HepG2 (cell line): Measurements from ENCODE around the gene BEGAIN. TPM values are rescaled to one million over a fixed set of nuclear protein-coding genes. Genes with fewer than 3 reads are reported as not detected.

ENCODE experiments used
- ATAC-seq: fragments of 200-7000 bp; cut with Tn5 transposase; 3 replicates; pipeline ENCODE4 v1.9.1; 2020; ENCODE audit warnings: mild to moderate bottlenecking, moderate library complexity
- BruUV-seq: library from RNA; stranded (reverse); fragments of 400-500 nt; replicated peaks from 2 replicates; lab custom pipeline; 2021; lab: Mats Ljungman, UMichigan
- CTCF ChIA-PET: fragments of 300-600 bp; formaldehyde crosslinking; extraction: SDS; loops from one replicate; lab custom pipeline; 2021; ENCODE audit warnings: low total read pairs, inconsistent platforms, low intra/inter-chr PET ratio; lab: Yijun Ruan, JAX
- POLR2A ChIA-PET: fragments of 350-600 bp; sonication (Branson Sonifier 250); formaldehyde crosslinking; loops from one replicate; lab custom pipeline; 2020; ENCODE audit warnings: antibody characterized with exemption, inconsistent platforms; lab: Yijun Ruan, JAX
- DNase-seq: peaks from one replicate; pipeline ENCODE4 v3.0.0-alpha.2; 2015; ENCODE audit warnings: low spot score
- FAIRE-seq: peaks from 3 replicates; lab custom pipeline; 2011; peaks lifted over from hg19 to GRCh38; lab: Jason Lieb, UNC
- H2AFZ ChIP-seq: one replicate; pipeline ENCODE4 v1.6.1; 2011; ENCODE audit warnings: low read length, inconsistent platforms
- H3K27ac ChIP-seq: fragments of 300-600 bp; 3 replicates; pipeline ENCODE4 v1.8.0; 2011; ENCODE audit warnings: mixed run types, mild to moderate bottlenecking, mixed read lengths, low read length, inconsistent platforms; ENCODE audit not compliant: insufficient read depth; ENCODE audit errors: extremely low read length
- H3K27me3 ChIP-seq, 2 experiments: fragments of 200-600 bp in 1 of 2; 2 replicates in 1 of 2; 3 replicates in 1 of 2; pipeline versions ENCODE4 v1.6.0 to v1.8.0; 2011; ENCODE audit warnings: low read length in 2 of 2, mild to moderate bottlenecking in 2 of 2, moderate library complexity in 2 of 2, inconsistent platforms in 1 of 2; ENCODE audit not compliant: insufficient read depth in 2 of 2, control insufficient read depth in 1 of 2
- H3K36me3 ChIP-seq, 2 experiments: fragments of 200-600 bp in 1 of 2; replicated peaks in 1 of 2; 2 replicates in 1 of 2; 3 replicates in 1 of 2; pipeline versions ENCODE4 v1.5.1 to v1.8.0; 2011; ENCODE audit warnings: low read length in 2 of 2, inconsistent platforms in 1 of 2; ENCODE audit not compliant: insufficient read depth in 2 of 2, control insufficient read depth in 1 of 2
- H3K4me1 ChIP-seq: 2 replicates; pipeline ENCODE4 v1.5.1; 2012; ENCODE audit warnings: low read length, inconsistent platforms; ENCODE audit not compliant: insufficient read depth
- H3K4me2 ChIP-seq: 2 replicates; pipeline ENCODE4 v1.6.0; 2011; ENCODE audit warnings: low read depth, low read length, inconsistent platforms
- H3K4me3 ChIP-seq, 3 experiments: fragments of 200-600 bp in 1 of 3; sonication (generic), shearing (Covaris generic) in 1 of 3; replicated peaks in 1 of 3; 2 replicates each; pipeline ENCODE4 v1.5.1; 2011 to 2016; ENCODE audit warnings: low read length in 3 of 3, inconsistent platforms in 2 of 3, low read depth in 2 of 3, mild to moderate bottlenecking in 2 of 3, control low read depth in 1 of 3, mixed read lengths in 1 of 3; ENCODE audit not compliant: insufficient read depth in 1 of 3
- H3K79me2 ChIP-seq: one replicate; pipeline ENCODE4 v1.6.1; 2011; ENCODE audit warnings: low read length, inconsistent platforms; ENCODE audit not compliant: insufficient read depth
- H3K9ac ChIP-seq: 2 replicates; pipeline ENCODE4 v1.6.0; 2011; ENCODE audit warnings: mild to moderate bottlenecking, low read depth, low read length, inconsistent platforms; ENCODE audit not compliant: insufficient read depth
- H3K9me3 ChIP-seq: 2 replicates; pipeline ENCODE4 v1.5.1; 2012; ENCODE audit warnings: mild to moderate bottlenecking, low read length
- H4K20me1 ChIP-seq: 2 replicates; pipeline ENCODE4 v1.6.0; 2011; ENCODE audit warnings: inconsistent platforms, mild to moderate bottlenecking, low read length, moderate library complexity; ENCODE audit not compliant: insufficient read depth
- CTCF ChIP-seq: sonication (generic); formaldehyde crosslinking; IDR thresholded peaks from 2 replicates; pipeline ENCODE4 v1.5.0; 2020; ENCODE audit warnings: mild to moderate bottlenecking, missing genetic modification reagents, moderate library complexity
- RAD21 ChIP-seq: fragments of 450-650 bp; formaldehyde crosslinking; IDR thresholded peaks from 2 replicates; pipeline ENCODE4 v1.5.0; 2020; ENCODE audit warnings: mild to moderate bottlenecking
- SMC3 ChIP-seq: IDR thresholded peaks from 2 replicates; pipeline ENCODE4 v1.6.1; 2011; ENCODE audit warnings: low read length, improper control_type of control experiment
- STAG1 ChIP-seq: sonication (generic); formaldehyde crosslinking; IDR thresholded peaks from 2 replicates; pipeline ENCODE4 v1.4.0; 2020; ENCODE audit warnings: missing genetic modification reagents
- ZNF749 ChIP-seq: sonication (generic); formaldehyde crosslinking; IDR thresholded peaks from 2 replicates; pipeline ENCODE4 v1.8.0; 2022; ENCODE audit warnings: mild to moderate bottlenecking, missing genetic modification reagents, moderate library complexity, borderline replicate concordance
- ZNF766 ChIP-seq: sonication (generic); formaldehyde crosslinking; IDR thresholded peaks from 2 replicates; pipeline ENCODE4 v1.5.0; 2020; ENCODE audit warnings: missing genetic modification reagents, borderline replicate concordance
- WGBS: methylation state at CpG from one replicate; pipeline ENCODE4 v1.1.6; 2017; ENCODE audit warnings: low lambda C conversion rate; 5-methylcytosine and 5-hydroxymethylcytosine counted together
- in situ Hi-C: cut with HindIII; loops from 2 replicates; pipeline ENCODE4 v1.10.0; 2017; ENCODE audit warnings: low pct_unique_long_range_greater_than_20kb; ENCODE audit not compliant: extremely low pct_ligation_motif_present
- intact Hi-C: fragments of 100-400 bp; cut with micrococcal nuclease; formaldehyde crosslinking; loops from one replicate; pipeline ENCODE4 v1.10.0; 2022; ENCODE audit not compliant: unreplicated experiment
- polyA plus RNA-seq, 8 experiments: library from polyadenylated mRNA; depleted of rRNA in 3 of 8; stranded (reverse) in 7 of 8; unstranded in 1 of 8; fragments of >200 nt; fragmentation: Illumina TruSeq in 4 of 8; extraction: Trizol in 4 of 8; gene quantifications; 2 replicates each; pipeline versions ENCODE4 v1.2.1 to v1.2.3, GENCODE V29; 2011 to 2016; ENCODE audit warnings: low read depth in 4 of 8, missing spikeins in 1 of 8, mixed read lengths in 1 of 8; ENCODE audit not compliant: insufficient read depth in 1 of 8
- total RNA-seq, 5 experiments: library from RNA; depleted of rRNA; stranded (reverse); fragments of >200 nt; fragmentation: Illumina TruSeq; extraction: Trizol; gene quantifications; 2 replicates each; pipeline ENCODE4 v1.2.3, GENCODE V29; 2016; ENCODE audit warnings: low read depth in 1 of 5

Gene BEGAIN
- total and polyA plus RNA-seq, 2 of the 13 experiments (the other 11 are each of a cell fraction or from before 2014, with no cell fraction given): not detected

DNA sequence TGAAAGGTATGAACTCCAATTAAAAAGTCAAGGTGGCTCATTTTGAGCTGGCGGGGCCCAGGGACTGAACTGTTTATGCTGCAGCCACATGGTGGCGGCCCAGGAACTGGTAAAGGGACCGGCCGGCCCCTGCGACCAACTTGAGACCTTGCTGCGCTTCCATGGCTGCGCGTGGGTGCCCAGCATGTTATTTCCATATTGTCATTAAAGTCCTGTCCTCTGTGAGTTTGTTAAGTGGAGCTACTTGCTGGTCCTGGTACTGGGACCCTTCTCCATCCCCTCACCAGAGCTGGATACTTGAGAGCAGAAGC lies 62.3 kb downstream of the BEGAIN start:
- no peaks in the 10 kb centered on the region for H4K20me1 ChIP-seq
- WGBS: 57% methylated on average over 7 of the region's 8 CpGs
- H3K9me3 ChIP-seq: no peaks in the 10 kb centered on the region
- in situ Hi-C loops (no loop called here), intact Hi-C loops (loop anchor here (2.0 kb wide), 1 partner anchor 120 kb away; no protein-coding TSS in a partner anchor)
- FAIRE-seq (no peak), ATAC-seq (peak; percentile 56; the same call in 2 of the 3 replicates), DNase-seq (no peak)
- H3K9ac ChIP-seq: no peak overlapping the region
- H2AFZ ChIP-seq: no peak overlapping the region
- H3K27ac ChIP-seq: no peak overlapping the region
- no peaks in the 10 kb centered on the region for H3K79me2 ChIP-seq
- no peaks in the 10 kb centered on the region for H3K4me1 ChIP-seq
- TF ChIP-seq SMC3: peak; percentile 22; the same call in 1 of the 2 replicates
- TF ChIP-seq ZNF749 (CRISPR knock-in tag): no peak
- no peak for TF ChIP-seq ZNF766
- peak; percentile 67 for TF ChIP-seq CTCF (CRISPR knock-in tag)
- TF ChIP-seq STAG1: peak; percentile 77
- peak; percentile 53; the same call in 1 of the 2 replicates for TF ChIP-seq RAD21 (CRISPR knock-in tag)
- BruUV-seq: no TSS peak
- H3K4me3 ChIP-seq: no peak overlapping the region
- no peak overlapping the region for H3K4me2 ChIP-seq
- ChIA-PET CTCF (interaction anchor here (1.2 kb wide), 1 partner anchor 121 kb away, joined by 5 read pairs; no protein-coding TSS in a partner anchor), POLR2A (no interaction called here)
- no peaks in the 10 kb centered on the region for H3K27me3 ChIP-seq
- H3K36me3 ChIP-seq: peaks cover 0 to 2% of the 10 kb centered on the region in 2 experiments; a peak in 1 of 5 replicates
